GM21390 (cell line): ENCODE measurements around the gene RPS6KA5.

Experiments
- ATAC-seq: cut with Tn5 transposase; IDR thresholded peaks from one replicate; pipeline ENCODE4 v1.9.1; 2021; ENCODE audit not compliant: unreplicated experiment

Gene RPS6KA5

GRCh38 chr14:90812109-90812508, 248.3 kb downstream of the RPS6KA5 start:
- no peak for ATAC-seq

GRCh38 chr14:90811641-90812040, 248.8 kb downstream of the RPS6KA5 start:
- no peak for ATAC-seq

GRCh38 chr14:90810806-90811205, 249.6 kb downstream of the RPS6KA5 start:
- no peak for ATAC-seq

- no peak for ATAC-seq
Observed at GRCh38 chr14:90809530-90810312, 250.7 kb downstream of the RPS6KA5 start.

- no peak for ATAC-seq
Observed at GRCh38 chr14:90808759-90809529, 251.5 kb downstream of the RPS6KA5 start.

GRCh38 chr14:90807060-90807459, 253.4 kb downstream of the RPS6KA5 start:
- no peak for ATAC-seq

GRCh38 chr14:90805662-90806540, 254.5 kb downstream of the RPS6KA5 start:
- ATAC-seq, result no peak

GRCh38 chr14:90805084-90805391, 255.4 kb downstream of the RPS6KA5 start:
- no peak for ATAC-seq

GRCh38 chr14:90804292-90805083, 256.0 kb downstream of the RPS6KA5 start:
- ATAC-seq, result no peak

GRCh38 chr14:90803249-90803648, 257.2 kb downstream of the RPS6KA5 start:
- ATAC-seq, result no peak

GRCh38 chr14:90799420-90799819, 261.0 kb downstream of the RPS6KA5 start:
- ATAC-seq, result no peak

GRCh38 chr14:90797919-90798318, 262.5 kb downstream of the RPS6KA5 start:
- ATAC-seq, result no peak
